Sigmoid colon (tissue), 4 donors: ENCODE data around the gene TGFBR2.

ENCODE experiments used
- EP300 ChIP-seq, 4 donors: sonication (generic); formaldehyde crosslinking; IDR thresholded peaks; one replicate each; pipeline ENCODE4 v1.6.1; 2017; ENCODE audit warnings: antibody characterized with exemption in 4 of 4
- POLR2A ChIP-seq, 2 donors: fragments of 450-650 bp; IDR thresholded peaks; one replicate each; pipeline ENCODE4 v1.6.1; 2016; ENCODE audit warnings: antibody characterized with exemption in 2 of 2, mild to moderate bottlenecking in 2 of 2, moderate library complexity in 2 of 2
- TF ChIP-seq, protein P1 (sequence below), 4 experiments: fragments of 450-650 bp in 3 of 4; fragments of 200-600 bp in 1 of 4; IDR thresholded peaks; one replicate each; pipeline ENCODE4 v1.5.1; 2016 to 2019; ENCODE audit warnings: antibody characterized with exemption in 4 of 4, mild to moderate bottlenecking in 3 of 4, moderate library complexity in 2 of 4

DNA sequence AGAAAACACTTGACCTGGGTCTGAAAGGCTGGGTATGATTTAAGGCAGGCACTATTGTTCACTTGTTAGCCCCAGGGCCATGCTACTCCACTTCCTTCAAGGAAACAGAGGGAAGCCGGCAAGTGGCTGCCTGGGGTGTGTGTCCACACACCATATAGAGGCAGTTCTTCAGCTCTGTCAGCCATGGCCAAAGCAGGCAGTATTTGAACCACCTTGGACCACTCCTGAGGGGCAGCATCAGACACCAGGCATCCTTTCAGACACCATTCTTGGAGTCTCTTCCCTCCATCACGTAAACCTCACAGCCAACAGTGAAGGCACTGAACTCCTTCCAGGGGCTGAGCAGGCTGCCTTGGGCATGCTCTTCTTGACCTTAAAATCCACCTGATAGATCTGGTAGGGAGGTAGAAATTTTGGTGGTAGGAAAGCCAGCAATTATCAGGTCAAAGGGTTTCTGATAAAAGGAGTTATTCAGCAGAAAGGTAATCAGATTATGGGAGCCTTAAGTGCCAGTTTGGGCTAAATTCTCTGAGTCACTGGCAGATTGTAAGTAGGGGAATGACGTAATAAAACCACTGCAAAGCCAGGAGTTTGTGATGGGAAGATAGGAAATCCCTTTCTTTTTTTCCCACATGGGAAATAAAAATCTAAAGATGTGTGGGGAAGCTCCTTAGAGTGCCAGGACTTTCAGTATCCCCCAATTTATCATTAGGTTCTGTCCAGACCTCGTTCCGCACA, 20.2 kb downstream of the TGFBR2 start:
- TF ChIP-seq POLR2A (IDR thresholded peaks at IDR 0.05) (no peak), EP300 (IDR thresholded peaks at IDR 0.05) (no peak)
- TF ChIP-seq, protein P1, sequence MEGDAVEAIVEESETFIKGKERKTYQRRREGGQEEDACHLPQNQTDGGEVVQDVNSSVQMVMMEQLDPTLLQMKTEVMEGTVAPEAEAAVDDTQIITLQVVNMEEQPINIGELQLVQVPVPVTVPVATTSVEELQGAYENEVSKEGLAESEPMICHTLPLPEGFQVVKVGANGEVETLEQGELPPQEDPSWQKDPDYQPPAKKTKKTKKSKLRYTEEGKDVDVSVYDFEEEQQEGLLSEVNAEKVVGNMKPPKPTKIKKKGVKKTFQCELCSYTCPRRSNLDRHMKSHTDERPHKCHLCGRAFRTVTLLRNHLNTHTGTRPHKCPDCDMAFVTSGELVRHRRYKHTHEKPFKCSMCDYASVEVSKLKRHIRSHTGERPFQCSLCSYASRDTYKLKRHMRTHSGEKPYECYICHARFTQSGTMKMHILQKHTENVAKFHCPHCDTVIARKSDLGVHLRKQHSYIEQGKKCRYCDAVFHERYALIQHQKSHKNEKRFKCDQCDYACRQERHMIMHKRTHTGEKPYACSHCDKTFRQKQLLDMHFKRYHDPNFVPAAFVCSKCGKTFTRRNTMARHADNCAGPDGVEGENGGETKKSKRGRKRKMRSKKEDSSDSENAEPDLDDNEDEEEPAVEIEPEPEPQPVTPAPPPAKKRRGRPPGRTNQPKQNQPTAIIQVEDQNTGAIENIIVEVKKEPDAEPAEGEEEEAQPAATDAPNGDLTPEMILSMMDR (IDR thresholded peaks at IDR 0.05): no peak
